Measurements from ENCODE around the gene CRYBA4. TPM values are rescaled to one million over a fixed set of nuclear protein-coding genes. Genes with fewer than 3 reads are reported as not detected.

The CRYBA4 gene
- total RNA-seq, 1 experiment from 2014 or later: not detected

GRCh38 chr22:26597026-26597425 is 24.7 kb upstream of the CRYBA4 start:
- H3K9me3 ChIP-seq (ENCODE audit: control insufficient read depth, insufficient read depth, low read depth, low read length): no peaks in the 10 kb centered on the region
- DNase-seq (ENCODE audit: low read depth, low spot score) (no peak), ATAC-seq (no peak)
- BruUV-seq (replicated peaks): no TSS peak
- CTCF ChIA-PET: no interaction called here
- intact Hi-C loops (cut with micrococcal nuclease; ENCODE audit: unreplicated experiment): no loop called here
- in situ Hi-C loops (cut with HindIII; ENCODE audit: low pct_unique_long_range_greater_than_20kb, low sequenced_read_pairs): no loop called here
- no peaks in the 10 kb centered on the region; the same call in 1 of the 2 replicates for H3K27me3 ChIP-seq (ENCODE audit: control insufficient read depth, insufficient read depth, low read length)
- POLR2A ChIA-PET: no interaction called here
- H3K36me3 ChIP-seq (ENCODE audit: control insufficient read depth, insufficient read depth, low read length): no peaks in the 10 kb centered on the region
- no peak overlapping the region for H3K4me3 ChIP-seq (ENCODE audit: low read depth in 2 of 2, low read length in 2 of 2)
- H3K4me1 ChIP-seq (ENCODE audit: control insufficient read depth, insufficient read depth, low read length): no peaks in the 10 kb centered on the region
- H3K27ac ChIP-seq (ENCODE audit: low read length): no peak overlapping the region
- TF ChIP-seq, protein P1, sequence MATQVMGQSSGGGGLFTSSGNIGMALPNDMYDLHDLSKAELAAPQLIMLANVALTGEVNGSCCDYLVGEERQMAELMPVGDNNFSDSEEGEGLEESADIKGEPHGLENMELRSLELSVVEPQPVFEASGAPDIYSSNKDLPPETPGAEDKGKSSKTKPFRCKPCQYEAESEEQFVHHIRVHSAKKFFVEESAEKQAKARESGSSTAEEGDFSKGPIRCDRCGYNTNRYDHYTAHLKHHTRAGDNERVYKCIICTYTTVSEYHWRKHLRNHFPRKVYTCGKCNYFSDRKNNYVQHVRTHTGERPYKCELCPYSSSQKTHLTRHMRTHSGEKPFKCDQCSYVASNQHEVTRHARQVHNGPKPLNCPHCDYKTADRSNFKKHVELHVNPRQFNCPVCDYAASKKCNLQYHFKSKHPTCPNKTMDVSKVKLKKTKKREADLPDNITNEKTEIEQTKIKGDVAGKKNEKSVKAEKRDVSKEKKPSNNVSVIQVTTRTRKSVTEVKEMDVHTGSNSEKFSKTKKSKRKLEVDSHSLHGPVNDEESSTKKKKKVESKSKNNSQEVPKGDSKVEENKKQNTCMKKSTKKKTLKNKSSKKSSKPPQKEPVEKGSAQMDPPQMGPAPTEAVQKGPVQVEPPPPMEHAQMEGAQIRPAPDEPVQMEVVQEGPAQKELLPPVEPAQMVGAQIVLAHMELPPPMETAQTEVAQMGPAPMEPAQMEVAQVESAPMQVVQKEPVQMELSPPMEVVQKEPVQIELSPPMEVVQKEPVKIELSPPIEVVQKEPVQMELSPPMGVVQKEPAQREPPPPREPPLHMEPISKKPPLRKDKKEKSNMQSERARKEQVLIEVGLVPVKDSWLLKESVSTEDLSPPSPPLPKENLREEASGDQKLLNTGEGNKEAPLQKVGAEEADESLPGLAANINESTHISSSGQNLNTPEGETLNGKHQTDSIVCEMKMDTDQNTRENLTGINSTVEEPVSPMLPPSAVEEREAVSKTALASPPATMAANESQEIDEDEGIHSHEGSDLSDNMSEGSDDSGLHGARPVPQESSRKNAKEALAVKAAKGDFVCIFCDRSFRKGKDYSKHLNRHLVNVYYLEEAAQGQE (IDR thresholded peaks at IDR 0.05; ENCODE audit: insufficient read depth in 1 of 2, low read depth in 2 of 2, low read length in 1 of 2): no peak
- TF ChIP-seq SIN3A (IDR thresholded peaks at IDR 0.05; ENCODE audit: borderline replicate concordance, insufficient read depth, low read depth, low read length) (no peak), POLR2AphosphoS5 (IDR thresholded peaks at IDR 0.05; ENCODE audit: low read depth, low read length) (no peak), TCF7L2 (IDR thresholded peaks at IDR 0.05; ENCODE audit: low read depth, low read length) (no peak)
- TF ChIP-seq, protein P2, sequence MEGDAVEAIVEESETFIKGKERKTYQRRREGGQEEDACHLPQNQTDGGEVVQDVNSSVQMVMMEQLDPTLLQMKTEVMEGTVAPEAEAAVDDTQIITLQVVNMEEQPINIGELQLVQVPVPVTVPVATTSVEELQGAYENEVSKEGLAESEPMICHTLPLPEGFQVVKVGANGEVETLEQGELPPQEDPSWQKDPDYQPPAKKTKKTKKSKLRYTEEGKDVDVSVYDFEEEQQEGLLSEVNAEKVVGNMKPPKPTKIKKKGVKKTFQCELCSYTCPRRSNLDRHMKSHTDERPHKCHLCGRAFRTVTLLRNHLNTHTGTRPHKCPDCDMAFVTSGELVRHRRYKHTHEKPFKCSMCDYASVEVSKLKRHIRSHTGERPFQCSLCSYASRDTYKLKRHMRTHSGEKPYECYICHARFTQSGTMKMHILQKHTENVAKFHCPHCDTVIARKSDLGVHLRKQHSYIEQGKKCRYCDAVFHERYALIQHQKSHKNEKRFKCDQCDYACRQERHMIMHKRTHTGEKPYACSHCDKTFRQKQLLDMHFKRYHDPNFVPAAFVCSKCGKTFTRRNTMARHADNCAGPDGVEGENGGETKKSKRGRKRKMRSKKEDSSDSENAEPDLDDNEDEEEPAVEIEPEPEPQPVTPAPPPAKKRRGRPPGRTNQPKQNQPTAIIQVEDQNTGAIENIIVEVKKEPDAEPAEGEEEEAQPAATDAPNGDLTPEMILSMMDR (IDR thresholded peaks at IDR 0.05): no peak

- no peaks in the 10 kb centered on the region for H3K9me3 ChIP-seq (ENCODE audit: control insufficient read depth, insufficient read depth, low read depth, low read length)
- BruUV-seq (replicated peaks): no TSS peak
- no peaks in the 10 kb centered on the region; the same call in 1 of the 2 replicates for H3K27me3 ChIP-seq (ENCODE audit: control insufficient read depth, insufficient read depth, low read length)
- TF ChIP-seq SIN3A (IDR thresholded peaks at IDR 0.05; ENCODE audit: borderline replicate concordance, insufficient read depth, low read depth, low read length): no peak
- TF ChIP-seq TCF7L2 (IDR thresholded peaks at IDR 0.05; ENCODE audit: low read depth, low read length): no peak
- TF ChIP-seq, protein P2 (IDR thresholded peaks at IDR 0.05): no peak
- TF ChIP-seq, protein P1 (IDR thresholded peaks at IDR 0.05; ENCODE audit: insufficient read depth in 1 of 2, low read depth in 2 of 2, low read length in 1 of 2): no peak
- POLR2A ChIA-PET: no interaction called here
- intact Hi-C loops (cut with micrococcal nuclease; ENCODE audit: unreplicated experiment) (no loop called here), in situ Hi-C loops (cut with HindIII; ENCODE audit: low pct_unique_long_range_greater_than_20kb, low sequenced_read_pairs) (no loop called here)
- H3K36me3 ChIP-seq (ENCODE audit: control insufficient read depth, insufficient read depth, low read length): no peaks in the 10 kb centered on the region
- H3K4me1 ChIP-seq (ENCODE audit: control insufficient read depth, insufficient read depth, low read length): no peaks in the 10 kb centered on the region
- CTCF ChIA-PET: no interaction called here
- DNase-seq (ENCODE audit: low read depth, low spot score) (no peak), ATAC-seq (no peak)
- H3K4me3 ChIP-seq (ENCODE audit: low read depth in 2 of 2, low read length in 2 of 2): no peak overlapping the region
- no peak overlapping the region for H3K27ac ChIP-seq (ENCODE audit: low read length)
These were observed 24.3 kb upstream of the CRYBA4 start for GRCh38 chr22:26597480-26597879.
